Measurements from ENCODE around the gene ZNF234. TPM values are rescaled to one million over a fixed set of nuclear protein-coding genes. Genes with fewer than 3 reads are reported as not detected.

The ZNF234 gene
- total RNA-seq, 2 experiments from 2014 or later: not detected

DNA sequence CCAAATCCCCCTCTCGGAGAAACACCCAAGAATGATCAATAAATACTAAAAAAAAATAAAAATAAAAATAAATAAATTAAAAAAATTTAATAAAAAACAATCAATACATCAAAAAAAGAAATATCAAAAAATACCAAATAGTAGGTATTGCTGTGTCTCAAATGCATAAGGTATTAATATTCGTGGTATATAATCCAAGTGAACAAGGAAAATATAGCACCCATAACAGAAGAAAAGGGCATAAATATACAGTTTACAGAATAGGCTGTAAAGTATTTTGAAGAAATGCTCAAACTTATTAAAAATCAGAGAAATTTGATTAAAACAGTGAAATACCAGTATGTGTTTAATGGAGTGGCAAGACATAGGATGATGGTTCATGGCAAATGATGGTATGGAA is 63.4 kb downstream of the ZNF234 start:
- Histone ChIP-seq H3K27ac (ENCODE audit: low read depth, low read length, poor library complexity, severe bottlenecking) (no peak overlapping the region), H4K20me1 (ENCODE audit: insufficient read depth, low read length) (no peaks in the 10 kb centered on the region), H3K36me3 (ENCODE audit: insufficient read depth, low read length) (no peaks in the 10 kb centered on the region), H3K4me1 (ENCODE audit: insufficient read depth, low read length, poor library complexity, severe bottlenecking) (peaks cover 5% of the 10 kb centered on the region), H3K9me3 (ENCODE audit: low read length) (peaks cover 20% of the 10 kb centered on the region; the same call in 1 of the 2 replicates), H3K9me2 (ENCODE audit: insufficient read depth, low read length) (no peaks in the 10 kb centered on the region), H3K4me3 (ENCODE audit: low read depth, low read length, poor library complexity, severe bottlenecking) (no peak overlapping the region), H2AFZ (ENCODE audit: low read length) (no peak overlapping the region), H3K79me2 (ENCODE audit: insufficient read depth, low read depth, low read length) (no peaks in the 10 kb centered on the region), H3K4me2 (ENCODE audit: low read length) (no peak overlapping the region)
- intact Hi-C loops (cut with micrococcal nuclease; ENCODE audit: unreplicated experiment): no loop called here
- BruUV-seq (replicated peaks): no TSS peak
- TF ChIP-seq CTCF (conservative IDR thresholded peaks at IDR 0.05; ENCODE audit: low read length) (no peak), EZH2phosphoT487 (IDR thresholded peaks at IDR 0.05; ENCODE audit: borderline replicate concordance, low read depth, low read length) (no peak)
- CTCF ChIA-PET (ENCODE audit: unreplicated experiment): no interaction called here
- POLR2A ChIA-PET: no interaction called here
- DNase-seq (ENCODE audit: low spot score): no peak

DNA sequence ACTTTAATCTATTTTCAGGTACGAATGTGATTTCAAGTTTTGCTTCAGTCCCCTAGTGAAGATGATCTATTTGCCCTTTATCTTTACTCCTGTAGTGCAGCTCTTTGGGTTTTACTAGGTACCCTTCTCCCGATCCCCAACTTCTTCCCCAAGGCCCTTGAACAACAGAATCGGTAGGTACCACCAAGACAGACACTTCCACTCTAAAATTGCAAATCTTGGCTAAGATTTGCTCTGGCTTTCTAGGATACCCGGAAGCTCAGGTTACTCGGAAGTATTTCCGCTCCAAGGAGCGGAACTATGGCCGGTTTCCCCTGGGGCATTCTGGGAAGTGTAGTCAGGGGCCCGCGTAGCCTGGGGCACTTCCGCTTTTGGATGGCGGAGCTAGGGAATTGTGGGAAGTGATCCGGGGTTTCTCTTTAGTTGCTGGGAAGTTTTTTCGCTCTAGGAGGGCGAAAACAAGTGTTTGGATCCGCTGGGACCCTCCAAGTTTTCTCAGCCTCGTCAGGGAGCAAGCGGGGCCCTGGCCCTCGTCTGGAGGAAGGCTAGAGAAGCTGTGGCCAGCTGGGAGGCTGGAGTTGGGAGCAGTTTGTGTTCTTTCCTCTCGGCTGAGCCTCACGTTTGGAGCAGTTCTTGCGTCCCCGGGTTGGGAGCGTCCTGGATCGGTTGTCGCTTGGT is 65.9 kb downstream of the ZNF234 start:
- Histone ChIP-seq H3K4me2 (ENCODE audit: low read length) (peak overlapping the region; percentile 78), H2AFZ (ENCODE audit: low read length) (peak overlapping the region; percentile 99), H3K4me3 (ENCODE audit: low read depth, low read length, poor library complexity, severe bottlenecking) (peak overlapping the region; percentile 82), H3K9me2 (ENCODE audit: insufficient read depth, low read length) (no peaks in the 10 kb centered on the region), H3K27ac (ENCODE audit: low read depth, low read length, poor library complexity, severe bottlenecking) (peak overlapping the region; percentile 6), H3K79me2 (ENCODE audit: insufficient read depth, low read depth, low read length) (no peaks in the 10 kb centered on the region), H4K20me1 (ENCODE audit: insufficient read depth, low read length) (no peaks in the 10 kb centered on the region), H3K9me3 (ENCODE audit: low read length) (peaks cover 20% of the 10 kb centered on the region; the same call in 1 of the 2 replicates), H3K4me1 (ENCODE audit: insufficient read depth, low read length, poor library complexity, severe bottlenecking) (peaks cover 5% of the 10 kb centered on the region), H3K36me3 (ENCODE audit: insufficient read depth, low read length) (no peaks in the 10 kb centered on the region)
- ChIA-PET CTCF (ENCODE audit: unreplicated experiment) (no interaction called here), POLR2A (interaction anchor here (0.6 to 1.8 kb wide), 6 partner anchors 10 to 295 kb away, joined by 3 to 5 read pairs (median 3); partner anchors contain the start of genes ZNF226 and ZNF235)
- peak; percentile 95 for DNase-seq (ENCODE audit: low spot score)
- TF ChIP-seq CTCF (conservative IDR thresholded peaks at IDR 0.05; ENCODE audit: low read length) (no peak), EZH2phosphoT487 (IDR thresholded peaks at IDR 0.05; ENCODE audit: borderline replicate concordance, low read depth, low read length) (no peak)
- BruUV-seq (replicated peaks): no TSS peak
- intact Hi-C loops (cut with micrococcal nuclease; ENCODE audit: unreplicated experiment): loop anchor here (2.0 kb wide), 1 partner anchor 42 kb away; the partner anchor contains the start of gene ZNF226

Other genes with a start within 250 kb of the ZNF234 start
- gene ZNF45, start 206.3 kb upstream of the ZNF234 start, total RNA-seq (2014; rRNA removed; shearing (Covaris generic)): 14.5 and 15.3 TPM in 2 replicates
- 9.7 and 12.7 TPM in 2 replicates for gene ZNF45, start 206.3 kb upstream of the ZNF234 start, total RNA-seq (2022)
- gene ZNF221, start 190.3 kb upstream of the ZNF234 start, total RNA-seq (2014; rRNA removed; shearing (Covaris generic)): 0.21 and 0.28 TPM in 2 replicates
- gene ZNF221, start 190.3 kb upstream of the ZNF234 start, total RNA-seq (2022): not detected in 2 replicates
- not detected in 2 replicates for gene ZNF155, start 157.4 kb upstream of the ZNF234 start, total RNA-seq (2014; rRNA removed; shearing (Covaris generic))
- not detected in 2 replicates for gene ZNF155, start 157.4 kb upstream of the ZNF234 start, total RNA-seq (2022)
- 1.7 and 1.8 TPM in 2 replicates for gene ZNF230, start 138.6 kb upstream of the ZNF234 start, total RNA-seq (2014; rRNA removed; shearing (Covaris generic))
- gene ZNF230, start 138.6 kb upstream of the ZNF234 start, total RNA-seq (2022): 1.6 and 2.8 TPM in 2 replicates
- gene ZNF222, start 116.2 kb upstream of the ZNF234 start, total RNA-seq (2014; rRNA removed; shearing (Covaris generic)): not detected in 2 replicates
- not detected in 2 replicates for gene ZNF222, start 116.2 kb upstream of the ZNF234 start, total RNA-seq (2022)
- gene ZNF223, start 89.5 kb upstream of the ZNF234 start, total RNA-seq (2014; rRNA removed; shearing (Covaris generic)): not detected in 2 replicates
- gene ZNF223, start 89.5 kb upstream of the ZNF234 start, total RNA-seq (2022): not detected in 2 replicates
- not detected in 2 replicates for gene ZNF284, start 69.4 kb upstream of the ZNF234 start, total RNA-seq (2014; rRNA removed; shearing (Covaris generic))
- not detected in 2 replicates for gene ZNF284, start 69.4 kb upstream of the ZNF234 start, total RNA-seq (2022)
- 17.5 and 20.4 TPM in 2 replicates for gene ZNF224, start 47.2 kb upstream of the ZNF234 start, total RNA-seq (2014; rRNA removed; shearing (Covaris generic))
- 20.2 and 21.5 TPM in 2 replicates for gene ZNF224, start 47.2 kb upstream of the ZNF234 start, total RNA-seq (2022)
- 2.4 and 3.5 TPM in 2 replicates for gene ZNF225, start 28.2 kb upstream of the ZNF234 start, total RNA-seq (2014; rRNA removed; shearing (Covaris generic))
- gene ZNF225, start 28.2 kb upstream of the ZNF234 start, total RNA-seq (2022): 4.1 and 6.1 TPM in 2 replicates
- gene ZNF226, start 23.5 kb downstream of the ZNF234 start, total RNA-seq (2014; rRNA removed; shearing (Covaris generic)): 14.6 and 14.7 TPM in 2 replicates
- gene ZNF226, start 23.5 kb downstream of the ZNF234 start, total RNA-seq (2022): 17.9 and 24.0 TPM in 2 replicates
- gene ZNF227, start 71.0 kb downstream of the ZNF234 start, total RNA-seq (2014; rRNA removed; shearing (Covaris generic)): 16.8 and 20.1 TPM in 2 replicates
- 18.5 and 21.2 TPM in 2 replicates for gene ZNF227, start 71.0 kb downstream of the ZNF234 start, total RNA-seq (2022)
- gene ZNF233, start 118.3 kb downstream of the ZNF234 start, total RNA-seq (2014; rRNA removed; shearing (Covaris generic)): 0.13 TPM in 1 of 2 replicates, not detected in the other
- not detected in 2 replicates for gene ZNF233, start 118.3 kb downstream of the ZNF234 start, total RNA-seq (2022)
- 5.1 and 7.7 TPM in 2 replicates for gene ZNF235, start 163.5 kb downstream of the ZNF234 start, total RNA-seq (2014; rRNA removed; shearing (Covaris generic))
- 6.5 and 7.4 TPM in 2 replicates for gene ZNF235, start 163.5 kb downstream of the ZNF234 start, total RNA-seq (2022)
- not detected in 2 replicates for gene ZNF112, start 215.1 kb downstream of the ZNF234 start, total RNA-seq (2014; rRNA removed; shearing (Covaris generic))
- not detected in 2 replicates for gene ZNF112, start 215.1 kb downstream of the ZNF234 start, total RNA-seq (2022)

Data from OCI-LY7 (cell line).